HFF-Myc (cell line): Measurements from ENCODE around the gene SLC48A1.

Experiments
- DNase-seq: peaks from one replicate; pipeline ENCODE4 v3.0.0-alpha.2; 2011; ENCODE audit warnings: low read depth; ENCODE audit errors: extremely low read depth
- H3K4me3 ChIP-seq: replicated peaks from 2 replicates; pipeline ENCODE4 v1.5.1; 2011; ENCODE audit warnings: low read depth, mild to moderate bottlenecking, control low read depth, low read length
- TF ChIP-seq, protein P1 (sequence below): IDR thresholded peaks from 2 replicates; pipeline ENCODE4 v1.5.1; 2012; ENCODE audit warnings: mild to moderate bottlenecking, low read depth, low read length, control low read depth; ENCODE audit errors: missing control alignments

Gene SLC48A1

DNA sequence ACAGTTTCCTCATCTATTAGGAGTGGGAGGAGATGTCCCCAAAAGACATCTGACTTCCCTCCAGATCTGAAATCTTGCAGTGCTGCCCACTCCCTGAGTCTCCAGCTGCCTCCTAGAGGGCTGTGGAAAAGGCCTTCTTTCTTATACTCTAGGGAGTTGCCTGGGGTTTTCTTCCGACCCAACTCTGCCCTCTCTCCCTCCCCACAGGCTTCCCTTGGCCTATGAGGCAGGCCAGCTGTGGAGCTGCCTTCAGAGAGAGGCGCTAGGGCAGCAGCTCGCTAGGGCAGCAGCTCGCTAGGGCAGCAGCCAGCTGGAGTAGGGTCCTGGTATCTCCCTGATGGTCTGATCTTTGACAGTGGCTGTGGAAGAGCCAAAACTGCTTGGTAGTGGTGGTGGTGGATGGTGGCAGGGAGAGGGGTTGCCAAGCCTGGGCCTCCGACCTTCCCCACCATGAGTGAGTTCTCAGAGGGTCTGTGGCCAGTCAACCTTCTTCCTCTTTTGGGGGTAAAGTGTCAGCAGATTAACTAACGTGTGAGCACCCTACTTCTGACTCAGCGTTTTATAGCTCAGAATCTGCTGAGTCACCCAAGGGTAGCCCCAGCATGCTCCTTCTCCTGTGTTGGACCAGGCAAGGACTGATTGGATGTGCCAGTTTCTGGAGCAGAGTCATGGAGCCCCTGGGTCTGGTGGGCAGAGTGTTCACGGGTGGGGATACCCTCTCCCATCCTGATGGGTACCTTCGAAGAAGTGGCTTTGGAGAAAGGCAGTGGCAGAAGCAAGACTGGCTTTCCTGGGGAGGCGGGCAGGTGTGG, 2.3 kb downstream of the SLC48A1 start:
- DNase-seq: no peak
- TF ChIP-seq, protein P1, sequence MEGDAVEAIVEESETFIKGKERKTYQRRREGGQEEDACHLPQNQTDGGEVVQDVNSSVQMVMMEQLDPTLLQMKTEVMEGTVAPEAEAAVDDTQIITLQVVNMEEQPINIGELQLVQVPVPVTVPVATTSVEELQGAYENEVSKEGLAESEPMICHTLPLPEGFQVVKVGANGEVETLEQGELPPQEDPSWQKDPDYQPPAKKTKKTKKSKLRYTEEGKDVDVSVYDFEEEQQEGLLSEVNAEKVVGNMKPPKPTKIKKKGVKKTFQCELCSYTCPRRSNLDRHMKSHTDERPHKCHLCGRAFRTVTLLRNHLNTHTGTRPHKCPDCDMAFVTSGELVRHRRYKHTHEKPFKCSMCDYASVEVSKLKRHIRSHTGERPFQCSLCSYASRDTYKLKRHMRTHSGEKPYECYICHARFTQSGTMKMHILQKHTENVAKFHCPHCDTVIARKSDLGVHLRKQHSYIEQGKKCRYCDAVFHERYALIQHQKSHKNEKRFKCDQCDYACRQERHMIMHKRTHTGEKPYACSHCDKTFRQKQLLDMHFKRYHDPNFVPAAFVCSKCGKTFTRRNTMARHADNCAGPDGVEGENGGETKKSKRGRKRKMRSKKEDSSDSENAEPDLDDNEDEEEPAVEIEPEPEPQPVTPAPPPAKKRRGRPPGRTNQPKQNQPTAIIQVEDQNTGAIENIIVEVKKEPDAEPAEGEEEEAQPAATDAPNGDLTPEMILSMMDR: no peak
- H3K4me3 ChIP-seq: no peak overlapping the region

GRCh38 chr12:47776471-47777143, 3.6 kb downstream of the SLC48A1 start:
- TF ChIP-seq, protein P1: no peak
- no peak for DNase-seq
- H3K4me3 ChIP-seq: no peak overlapping the region

- H3K4me3 ChIP-seq: no peak overlapping the region
- TF ChIP-seq, protein P1: no peak
- DNase-seq: no peak
Observed at GRCh38 chr12:47777151-47777550, 4.1 kb downstream of the SLC48A1 start.

DNA sequence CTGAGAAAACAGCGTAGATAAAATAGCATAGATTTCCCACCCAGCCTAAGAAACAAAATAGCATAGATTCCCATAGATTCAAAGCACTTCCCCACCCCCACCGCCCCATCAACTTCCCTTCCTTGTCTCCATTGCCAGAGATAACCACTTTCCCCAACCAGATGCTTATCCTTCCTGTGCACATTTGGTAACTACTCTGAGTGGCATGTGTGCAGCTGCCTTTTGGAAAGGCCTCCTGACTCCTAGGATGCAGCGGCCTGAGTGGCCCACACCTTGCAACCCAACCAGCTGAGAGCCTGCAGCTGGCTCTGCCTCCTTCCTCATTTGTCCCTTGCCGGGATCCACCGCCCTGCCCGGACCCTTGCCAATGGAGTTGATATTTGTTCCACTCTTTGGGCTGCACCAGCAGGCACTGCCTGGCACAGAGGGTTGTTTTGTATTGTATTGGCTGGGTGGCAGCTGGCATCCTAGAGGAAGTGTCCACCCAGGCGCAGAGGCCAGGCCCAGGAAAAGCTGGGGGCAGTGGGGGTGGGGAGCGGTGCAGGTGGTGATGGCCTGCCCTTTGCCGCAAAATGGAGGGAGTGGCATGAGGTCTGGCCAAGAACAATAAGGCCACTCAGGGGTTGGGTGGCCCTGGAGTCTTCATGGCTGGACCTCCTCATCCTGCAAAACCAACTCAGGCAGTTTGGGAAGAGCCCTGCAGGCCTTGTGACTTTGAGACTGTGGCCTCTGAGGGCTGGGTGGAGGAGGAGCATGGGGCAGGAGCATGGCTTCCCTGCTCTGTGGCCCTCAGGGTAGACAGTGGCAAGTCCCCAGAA, 4.9 kb downstream of the SLC48A1 start:
- TF ChIP-seq, protein P1: no peak
- no peak overlapping the region for H3K4me3 ChIP-seq
- no peak for DNase-seq

DNA sequence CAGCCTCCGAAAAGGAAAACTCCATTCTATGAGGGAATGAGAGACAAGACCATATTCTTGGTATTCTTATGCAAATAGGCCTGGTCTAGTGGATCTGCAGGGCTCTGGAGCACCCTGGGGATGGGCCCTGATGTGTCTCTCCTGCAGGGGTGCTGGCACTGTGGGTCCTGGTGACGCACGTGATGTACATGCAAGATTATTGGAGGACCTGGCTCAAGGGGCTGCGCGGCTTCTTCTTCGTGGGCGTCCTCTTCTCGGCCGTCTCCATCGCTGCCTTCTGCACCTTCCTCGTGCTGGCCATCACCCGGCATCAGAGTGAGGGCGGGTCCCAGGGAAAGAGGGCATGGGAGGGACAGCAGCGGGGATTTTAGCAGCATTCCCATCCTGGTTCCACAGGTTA, 5.8 kb downstream of the SLC48A1 start:
- no peak for DNase-seq
- TF ChIP-seq, protein P1: no peak
- no peak overlapping the region for H3K4me3 ChIP-seq

DNA sequence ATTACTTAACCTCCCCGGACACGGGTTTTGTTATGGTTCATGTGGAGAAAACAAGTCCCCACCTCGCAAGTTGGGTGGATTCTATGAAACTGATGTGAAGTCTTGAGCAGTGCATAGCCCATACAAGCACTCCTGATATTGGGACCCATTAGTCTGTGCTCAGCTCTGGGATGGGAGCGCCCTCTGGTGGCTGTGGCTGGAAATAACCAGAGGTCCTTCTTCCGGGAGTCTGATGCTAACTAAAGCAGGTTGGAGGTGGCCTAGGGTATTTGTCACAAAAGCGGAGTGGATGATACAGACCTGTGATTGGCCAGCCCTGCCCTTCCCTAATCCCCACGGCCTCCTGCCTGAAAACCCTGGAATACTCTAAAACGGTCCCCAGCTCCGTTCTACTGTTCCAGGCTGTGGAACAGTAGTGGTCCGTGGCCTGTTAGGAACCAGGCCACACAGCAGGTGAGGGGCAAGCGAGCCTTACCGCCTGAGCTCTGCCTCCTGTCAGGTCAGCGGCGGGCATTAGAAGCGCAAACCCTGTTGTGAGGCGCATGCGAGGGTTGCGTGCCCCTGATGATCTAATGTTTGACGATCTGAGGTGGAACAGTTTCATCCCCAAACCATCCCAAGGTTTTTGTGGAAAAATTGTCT, 6.4 kb downstream of the SLC48A1 start:
- peak; percentile 70 for DNase-seq
- TF ChIP-seq, protein P1: peak; percentile 98
- no peak overlapping the region for H3K4me3 ChIP-seq
